ENCODE results near the gene SLC44A4.

DNA sequence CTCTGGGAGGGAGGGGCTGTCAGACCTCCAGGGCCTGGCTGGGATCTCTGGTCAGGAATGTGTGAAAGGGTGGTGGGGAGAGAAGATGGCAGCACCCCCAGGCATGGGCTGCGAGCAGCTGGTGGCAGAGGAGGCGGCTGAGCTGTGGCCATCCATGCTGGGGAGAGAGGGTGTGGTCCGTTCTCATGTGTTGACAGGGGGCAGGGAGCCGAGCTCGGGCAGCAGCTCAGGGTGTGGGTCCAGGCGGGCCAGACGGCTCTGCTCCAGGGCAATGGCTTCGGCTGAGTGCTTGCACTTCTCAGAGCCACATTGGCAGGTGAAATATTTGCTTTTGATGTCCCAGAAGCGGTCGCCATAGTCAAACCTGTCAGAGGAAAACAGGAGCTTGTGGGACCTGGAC is 1.1 kb upstream of the SLC44A4 start:
- TF ChIP-seq, protein P1, sequence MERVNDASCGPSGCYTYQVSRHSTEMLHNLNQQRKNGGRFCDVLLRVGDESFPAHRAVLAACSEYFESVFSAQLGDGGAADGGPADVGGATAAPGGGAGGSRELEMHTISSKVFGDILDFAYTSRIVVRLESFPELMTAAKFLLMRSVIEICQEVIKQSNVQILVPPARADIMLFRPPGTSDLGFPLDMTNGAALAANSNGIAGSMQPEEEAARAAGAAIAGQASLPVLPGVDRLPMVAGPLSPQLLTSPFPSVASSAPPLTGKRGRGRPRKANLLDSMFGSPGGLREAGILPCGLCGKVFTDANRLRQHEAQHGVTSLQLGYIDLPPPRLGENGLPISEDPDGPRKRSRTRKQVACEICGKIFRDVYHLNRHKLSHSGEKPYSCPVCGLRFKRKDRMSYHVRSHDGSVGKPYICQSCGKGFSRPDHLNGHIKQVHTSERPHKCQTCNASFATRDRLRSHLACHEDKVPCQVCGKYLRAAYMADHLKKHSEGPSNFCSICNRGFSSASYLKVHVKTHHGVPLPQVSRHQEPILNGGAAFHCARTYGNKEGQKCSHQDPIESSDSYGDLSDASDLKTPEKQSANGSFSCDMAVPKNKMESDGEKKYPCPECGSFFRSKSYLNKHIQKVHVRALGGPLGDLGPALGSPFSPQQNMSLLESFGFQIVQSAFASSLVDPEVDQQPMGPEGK (CRISPR knock-in tag; IDR thresholded peaks at IDR 0.05; ENCODE audit: borderline replicate concordance), result no peak
- TF ChIP-seq ZC3H10 (CRISPR knock-in tag; IDR thresholded peaks at IDR 0.05) (no peak), ESRRG (CRISPR knock-in tag; IDR thresholded peaks at IDR 0.05) (no peak), TOX (CRISPR knock-in tag; IDR thresholded peaks at IDR 0.05; ENCODE audit: borderline replicate concordance) (no peak), ZFP30 (CRISPR knock-in tag; IDR thresholded peaks at IDR 0.05) (no peak), ARNTL (CRISPR knock-in tag; IDR thresholded peaks at IDR 0.05; ENCODE audit: borderline replicate concordance, low read depth) (no peak)
- TF ChIP-seq, protein P2, sequence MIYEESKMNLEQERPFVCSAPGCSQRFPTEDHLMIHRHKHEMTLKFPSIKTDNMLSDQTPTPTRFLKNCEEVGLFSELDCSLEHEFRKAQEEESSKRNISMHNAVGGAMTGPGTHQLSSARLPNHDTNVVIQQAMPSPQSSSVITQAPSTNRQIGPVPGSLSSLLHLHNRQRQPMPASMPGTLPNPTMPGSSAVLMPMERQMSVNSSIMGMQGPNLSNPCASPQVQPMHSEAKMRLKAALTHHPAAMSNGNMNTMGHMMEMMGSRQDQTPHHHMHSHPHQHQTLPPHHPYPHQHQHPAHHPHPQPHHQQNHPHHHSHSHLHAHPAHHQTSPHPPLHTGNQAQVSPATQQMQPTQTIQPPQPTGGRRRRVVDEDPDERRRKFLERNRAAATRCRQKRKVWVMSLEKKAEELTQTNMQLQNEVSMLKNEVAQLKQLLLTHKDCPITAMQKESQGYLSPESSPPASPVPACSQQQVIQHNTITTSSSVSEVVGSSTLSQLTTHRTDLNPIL (CRISPR knock-in tag; IDR thresholded peaks at IDR 0.05; ENCODE audit: low read depth), result no peak

All from SK-N-SH treated with all-trans-retinoic acid at 6 μM for 48 hours (cell line).